ENCODE measurements around the gene PLPP2. TPM values are rescaled to one million over a fixed set of nuclear protein-coding genes. Genes with fewer than 3 reads are reported as not detected.

PLPP2 gene
- total and polyA plus RNA-seq, 2 of the 4 experiments (the other 2 are of a cell fraction), result 2.3 to 4.2 TPM

DNA sequence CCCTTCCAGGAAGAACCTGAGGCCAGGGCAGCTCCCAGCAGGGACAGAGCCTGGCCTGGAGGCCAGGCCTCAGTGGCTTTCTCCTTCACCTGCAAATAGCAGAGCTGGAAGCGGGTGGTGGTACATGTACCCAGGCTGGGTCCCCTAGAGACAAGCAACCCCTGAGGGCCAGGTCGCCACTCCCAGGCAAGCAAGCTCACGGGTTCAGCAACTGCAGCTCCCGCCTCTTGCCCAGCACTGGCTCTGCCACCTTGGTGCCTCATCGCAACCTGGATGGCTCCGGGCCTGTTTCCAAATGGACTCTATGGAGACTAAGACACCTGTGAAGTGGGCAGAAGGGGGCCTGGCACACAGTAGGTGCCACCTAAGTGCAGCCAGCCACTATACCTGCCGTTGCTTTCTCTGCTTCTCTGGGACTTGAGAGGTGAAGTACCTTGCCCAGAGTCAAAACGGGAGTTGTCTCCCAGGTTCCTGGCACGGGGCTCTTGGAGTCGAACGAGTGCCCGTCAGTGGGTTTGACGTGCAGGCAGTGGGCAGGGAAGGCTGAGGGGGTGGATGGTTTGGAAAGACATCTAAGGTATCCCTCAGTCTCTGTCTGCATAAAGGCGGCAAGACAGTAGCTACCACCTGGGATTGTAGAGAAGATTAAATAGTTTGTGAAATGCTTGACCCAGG, 2.4 kb upstream of the PLPP2 start:
- Histone ChIP-seq H3K14ac (replicated peaks; ENCODE audit: low read depth, low read length) (no peak overlapping the region), H2AK5ac (ENCODE audit: low read depth, low read length) (no peak overlapping the region), H3K4me1 (ENCODE audit: control insufficient read depth, insufficient read depth, low read length) (peaks cover 6% of the 10 kb centered on the region; the same call in 1 of the 2 replicates), H4K8ac (ENCODE audit: low read depth in 2 of 2, low read length in 2 of 2) (no peak overlapping the region), H2BK5ac (ENCODE audit: low read depth, low read length, poor library complexity, severe bottlenecking) (no peak overlapping the region), H3K4me2 (ENCODE audit: low read depth, low read length) (no peak overlapping the region), H3K9me1 (ENCODE audit: insufficient read depth, low read length) (no peaks in the 10 kb centered on the region), H4K20me1 (ENCODE audit: insufficient read depth, low read length) (peaks cover 8% of the 10 kb centered on the region; the same call in 1 of the 2 replicates), H3K36me3 (ENCODE audit: control insufficient read depth, insufficient read depth, low read length) (no peaks in the 10 kb centered on the region), H4K5ac (ENCODE audit: low read depth, low read length) (no peak overlapping the region), H2BK120ac (ENCODE audit: low read depth, low read length) (no peak overlapping the region), H4K91ac (ENCODE audit: insufficient read depth, low read depth, low read length) (no peak overlapping the region), H3K23ac (ENCODE audit: low read depth, low read length) (no peak overlapping the region), H2BK20ac (ENCODE audit: low read depth, low read length) (no peak overlapping the region), H3K18ac (ENCODE audit: low read depth, low read length) (no peak overlapping the region), H3K9ac (ENCODE audit: low read depth, low read length) (no peak overlapping the region), H3K4ac (ENCODE audit: low read depth, low read length) (no peak overlapping the region), H3K56ac (ENCODE audit: extremely low read depth, insufficient read depth, low read length) (no peak overlapping the region), H3K27ac (ENCODE audit: insufficient read depth, low read length) (no peak overlapping the region), H2AFZ (replicated peaks; ENCODE audit: low read length, poor library complexity) (no peak overlapping the region), H2BK15ac (ENCODE audit: low read depth, low read length) (no peak overlapping the region), H3K4me3 (ENCODE audit: insufficient read depth, low read depth, low read length) (no peak overlapping the region), H3K79me1 (ENCODE audit: low read depth in 1 of 2, low read length in 2 of 2) (no peaks in the 10 kb centered on the region), H3K9me3 (ENCODE audit: control insufficient read depth, insufficient read depth, low read length) (no peaks in the 10 kb centered on the region), H2AK9ac (replicated peaks; ENCODE audit: low read depth, low read length, poor library complexity) (no peak overlapping the region), H3K27me3 (ENCODE audit: control insufficient read depth, insufficient read depth, low read length) (peaks cover 51% of the 10 kb centered on the region)
- BruUV-seq (replicated peaks), result no TSS peak
- dilution Hi-C loops (cut with HindIII; ENCODE audit: low sequenced_read_pairs, unreplicated experiment), result no loop called here
- 84% methylated on average over 4 of the region's 14 CpGs; no CpG with 5 or more reads in 1 of the 2 experiments for WGBS, 2 experiments (ENCODE audit: extremely low coverage in 2 of 2, insufficient read length in 1 of 2)
- DNase-seq (no peak), ATAC-seq (ENCODE audit: low read depth) (no peak)
- ChIA-PET POLR2A (ENCODE audit: unreplicated experiment) (no interaction called here), CTCF (no interaction called here)
- TF ChIP-seq POLR2A (IDR thresholded peaks at IDR 0.05; ENCODE audit: low read depth, low read length) (no peak), BHLHE40 (IDR thresholded peaks at IDR 0.05; ENCODE audit: low read depth, low read length) (no peak), CEBPB (IDR thresholded peaks at IDR 0.05; ENCODE audit: low read depth, low read length) (no peak), NFE2L2 (IDR thresholded peaks at IDR 0.05; ENCODE audit: low read depth, low read length) (no peak), FOS (IDR thresholded peaks at IDR 0.05; ENCODE audit: low read depth, low read length) (no peak), MXI1 (IDR thresholded peaks at IDR 0.05; ENCODE audit: borderline replicate concordance, low read depth, low read length) (no peak)
- TF ChIP-seq, protein P1, sequence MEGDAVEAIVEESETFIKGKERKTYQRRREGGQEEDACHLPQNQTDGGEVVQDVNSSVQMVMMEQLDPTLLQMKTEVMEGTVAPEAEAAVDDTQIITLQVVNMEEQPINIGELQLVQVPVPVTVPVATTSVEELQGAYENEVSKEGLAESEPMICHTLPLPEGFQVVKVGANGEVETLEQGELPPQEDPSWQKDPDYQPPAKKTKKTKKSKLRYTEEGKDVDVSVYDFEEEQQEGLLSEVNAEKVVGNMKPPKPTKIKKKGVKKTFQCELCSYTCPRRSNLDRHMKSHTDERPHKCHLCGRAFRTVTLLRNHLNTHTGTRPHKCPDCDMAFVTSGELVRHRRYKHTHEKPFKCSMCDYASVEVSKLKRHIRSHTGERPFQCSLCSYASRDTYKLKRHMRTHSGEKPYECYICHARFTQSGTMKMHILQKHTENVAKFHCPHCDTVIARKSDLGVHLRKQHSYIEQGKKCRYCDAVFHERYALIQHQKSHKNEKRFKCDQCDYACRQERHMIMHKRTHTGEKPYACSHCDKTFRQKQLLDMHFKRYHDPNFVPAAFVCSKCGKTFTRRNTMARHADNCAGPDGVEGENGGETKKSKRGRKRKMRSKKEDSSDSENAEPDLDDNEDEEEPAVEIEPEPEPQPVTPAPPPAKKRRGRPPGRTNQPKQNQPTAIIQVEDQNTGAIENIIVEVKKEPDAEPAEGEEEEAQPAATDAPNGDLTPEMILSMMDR (conservative IDR thresholded peaks at IDR 0.05; ENCODE audit: low read depth, low read length), result no peak
- in situ Hi-C loops (cut with MboI; ENCODE audit: low sequenced_read_pairs), result no loop called here
- intact Hi-C loops (cut with micrococcal nuclease), result no loop called here

Measured in IMR-90 (cell line).